Dendritic cell treated with granulocyte-macrophage colony-stimulating factor and Interleukin-4, amounts not matched to agents 40 ng/mL and 50 ng/mL, for 4 days (primary cell): ENCODE measurements around the gene LUZP4.

ENCODE experiments used
- H3K27ac Mint-ChIP-seq: one replicate; pipeline ENCODE4 v1.8.0; 2022; ENCODE audit warnings: mild to moderate bottlenecking, mixed read lengths
- H3K27me3 Mint-ChIP-seq: one replicate; pipeline ENCODE4 v1.8.0; 2022; ENCODE audit warnings: mild to moderate bottlenecking, mixed read lengths
- H3K36me3 Mint-ChIP-seq: one replicate; pipeline ENCODE4 v1.8.0; 2022; ENCODE audit warnings: low read depth, mixed read lengths
- H3K4me1 Mint-ChIP-seq: one replicate; pipeline ENCODE4 v1.8.0; 2022; ENCODE audit warnings: low read depth, mixed read lengths
- H3K4me3 Mint-ChIP-seq: one replicate; pipeline ENCODE4 v1.8.0; 2022; ENCODE audit warnings: mild to moderate bottlenecking, moderate library complexity, mixed read lengths
- H3K9me3 Mint-ChIP-seq: one replicate; pipeline ENCODE4 v1.8.0; 2022; ENCODE audit warnings: mixed read lengths
- intact Hi-C: fragments of 100-400 bp; cut with micrococcal nuclease; formaldehyde crosslinking; loops from one replicate; pipeline ENCODE4 v1.15.0; 2022

The LUZP4 gene

GRCh38 chrX:115289465-115289864 is at the start of gene LUZP4:
Gene LUZP4, plus strand, starts transcription at chrX:115289715. Its CDS starts 45 bp downstream, at chrX:115289760.
- Mint-ChIP-seq H3K27me3 (no peaks in the 10 kb centered on the region), H3K4me3 (no peak within 1 kb of the TSS), H3K4me1 (no peaks in the 10 kb centered on the region), H3K27ac (no peak within 1 kb of the TSS), H3K36me3 (no peaks in the 10 kb centered on the region), H3K9me3 (peaks cover 38% of the 10 kb centered on the region)
- intact Hi-C loops: no loop called here

- Mint-ChIP-seq H3K4me1 (no peaks in the 10 kb centered on the region), H3K4me3 (no peak overlapping the region)
Observed at GRCh38 chrX:115251458-115252233, 37.9 kb upstream of the LUZP4 start.

GRCh38 chrX:115255003-115255402 is 34.5 kb upstream of the LUZP4 start:
- intact Hi-C loops: no loop called here
- Mint-ChIP-seq H3K4me3 (no peak overlapping the region), H3K27me3 (no peaks in the 10 kb centered on the region), H3K9me3 (no peaks in the 10 kb centered on the region), H3K36me3 (no peaks in the 10 kb centered on the region), H3K4me1 (no peaks in the 10 kb centered on the region), H3K27ac (no peak overlapping the region)

More at GRCh38 chrX:115251458-115252233, 37.9 kb upstream of the LUZP4 start:
- intact Hi-C loops: no loop called here
- Mint-ChIP-seq H3K36me3 (no peaks in the 10 kb centered on the region), H3K27ac (no peak overlapping the region), H3K27me3 (no peaks in the 10 kb centered on the region), H3K9me3 (no peaks in the 10 kb centered on the region)

GRCh38 chrX:115257711-115258110 is 31.8 kb upstream of the LUZP4 start:
- Mint-ChIP-seq H3K27ac (no peak overlapping the region), H3K27me3 (no peaks in the 10 kb centered on the region), H3K9me3 (no peaks in the 10 kb centered on the region), H3K36me3 (no peaks in the 10 kb centered on the region), H3K4me1 (no peaks in the 10 kb centered on the region), H3K4me3 (no peak overlapping the region)
- intact Hi-C loops: no loop called here

GRCh38 chrX:115259238-115259875 is 30.2 kb upstream of the LUZP4 start:
- intact Hi-C loops: no loop called here
- no peak overlapping the region for H3K4me3 Mint-ChIP-seq
- no peaks in the 10 kb centered on the region for H3K36me3 Mint-ChIP-seq
- H3K9me3 Mint-ChIP-seq: no peaks in the 10 kb centered on the region
- no peaks in the 10 kb centered on the region for H3K27me3 Mint-ChIP-seq
- no peak overlapping the region for H3K27ac Mint-ChIP-seq
- H3K4me1 Mint-ChIP-seq: no peaks in the 10 kb centered on the region

GRCh38 chrX:115260330-115260729 is 29.2 kb upstream of the LUZP4 start:
- Mint-ChIP-seq H3K36me3 (no peaks in the 10 kb centered on the region), H3K4me1 (no peaks in the 10 kb centered on the region), H3K9me3 (no peaks in the 10 kb centered on the region), H3K27ac (no peak overlapping the region), H3K27me3 (no peaks in the 10 kb centered on the region), H3K4me3 (no peak overlapping the region)
- intact Hi-C loops: no loop called here

- Mint-ChIP-seq H3K27me3 (no peaks in the 10 kb centered on the region), H3K4me3 (no peak overlapping the region), H3K27ac (no peak overlapping the region), H3K36me3 (no peaks in the 10 kb centered on the region), H3K4me1 (no peaks in the 10 kb centered on the region), H3K9me3 (no peaks in the 10 kb centered on the region)
- intact Hi-C loops: no loop called here
Observed at GRCh38 chrX:115261148-115261547, 28.4 kb upstream of the LUZP4 start.

- intact Hi-C loops: no loop called here
- Mint-ChIP-seq H3K9me3 (no peaks in the 10 kb centered on the region), H3K4me3 (no peak overlapping the region)
Observed at GRCh38 chrX:115264009-115264408, 25.5 kb upstream of the LUZP4 start.

GRCh38 chrX:115266300-115266699 is 23.2 kb upstream of the LUZP4 start:
- intact Hi-C loops: no loop called here
- no peaks in the 10 kb centered on the region for H3K9me3 Mint-ChIP-seq
- no peaks in the 10 kb centered on the region for H3K36me3 Mint-ChIP-seq
- H3K27me3 Mint-ChIP-seq: no peaks in the 10 kb centered on the region
- no peaks in the 10 kb centered on the region for H3K4me1 Mint-ChIP-seq
- H3K4me3 Mint-ChIP-seq: no peak overlapping the region
- H3K27ac Mint-ChIP-seq: no peak overlapping the region

More at GRCh38 chrX:115264009-115264408, 25.5 kb upstream of the LUZP4 start:
- no peaks in the 10 kb centered on the region for H3K36me3 Mint-ChIP-seq
- H3K4me1 Mint-ChIP-seq: no peaks in the 10 kb centered on the region
- no peaks in the 10 kb centered on the region for H3K27me3 Mint-ChIP-seq
- H3K27ac Mint-ChIP-seq: no peak overlapping the region

- no peaks in the 10 kb centered on the region for H3K4me1 Mint-ChIP-seq
- no peaks in the 10 kb centered on the region for H3K36me3 Mint-ChIP-seq
- H3K4me3 Mint-ChIP-seq: no peak overlapping the region
- H3K27me3 Mint-ChIP-seq: no peaks in the 10 kb centered on the region
- no peaks in the 10 kb centered on the region for H3K9me3 Mint-ChIP-seq
- intact Hi-C loops: no loop called here
- H3K27ac Mint-ChIP-seq: no peak overlapping the region
Observed at GRCh38 chrX:115268421-115268820, 21.1 kb upstream of the LUZP4 start.

- Mint-ChIP-seq H3K9me3 (no peaks in the 10 kb centered on the region), H3K27me3 (no peaks in the 10 kb centered on the region), H3K4me3 (no peak overlapping the region), H3K36me3 (no peaks in the 10 kb centered on the region), H3K27ac (no peak overlapping the region), H3K4me1 (no peaks in the 10 kb centered on the region)
- intact Hi-C loops: no loop called here
Observed at GRCh38 chrX:115269051-115269683, 20.3 kb upstream of the LUZP4 start.

- Mint-ChIP-seq H3K4me3 (no peak overlapping the region), H3K27me3 (no peaks in the 10 kb centered on the region), H3K4me1 (no peaks in the 10 kb centered on the region), H3K9me3 (peaks cover 21% of the 10 kb centered on the region), H3K36me3 (no peaks in the 10 kb centered on the region), H3K27ac (no peak overlapping the region)
- intact Hi-C loops: no loop called here
Observed at GRCh38 chrX:115284877-115285276, 4.6 kb upstream of the LUZP4 start.

GRCh38 chrX:115297189-115297588 is 7.7 kb downstream of the LUZP4 start:
- Mint-ChIP-seq H3K27ac (no peak overlapping the region), H3K9me3 (no peaks in the 10 kb centered on the region), H3K4me3 (no peak overlapping the region), H3K27me3 (no peaks in the 10 kb centered on the region), H3K4me1 (no peaks in the 10 kb centered on the region), H3K36me3 (no peaks in the 10 kb centered on the region)
- intact Hi-C loops: no loop called here

GRCh38 chrX:115311139-115311538 is 21.6 kb downstream of the LUZP4 start:
- no peaks in the 10 kb centered on the region for H3K9me3 Mint-ChIP-seq
- intact Hi-C loops: no loop called here

More at GRCh38 chrX:115311139-115311538, 21.6 kb downstream of the LUZP4 start:
- Mint-ChIP-seq H3K36me3 (no peaks in the 10 kb centered on the region), H3K4me3 (no peak overlapping the region), H3K27ac (no peak overlapping the region), H3K4me1 (no peaks in the 10 kb centered on the region), H3K27me3 (no peaks in the 10 kb centered on the region)
